Astrocyte of the spinal cord (primary cell): ENCODE measurements around the gene CANX.
"Not testable (repeated sequence)": the region's sequence is repeated elsewhere in the genome, so short reads cannot be mapped to it uniquely, and the experiment has no call there.

ENCODE experiments used
- DNase-seq: peaks from one replicate; pipeline ENCODE4 v3.0.0; 2011; ENCODE audit warnings: low read depth, low spot score
- H3K4me3 ChIP-seq: 2 replicates; pipeline ENCODE4 v1.5.1; 2011; ENCODE audit warnings: low read depth, mild to moderate bottlenecking, low read length, moderate library complexity
- CTCF ChIP-seq: IDR thresholded peaks from 2 replicates; pipeline ENCODE4 v1.5.1; 2012; ENCODE audit warnings: low read depth, mild to moderate bottlenecking, low read length, inconsistent platforms
- in situ Hi-C: cut with HindIII; loops from 2 replicates; pipeline ENCODE4 v1.10.0; 2017; ENCODE audit warnings: low sequenced_read_pairs

Gene CANX

GRCh38 chr5:179698935-179699615, at the start of gene CANX:
TSS of gene CANX (plus strand) at chr5:179698967. CDS start at chr5:179705682, 6,715 bp downstream.
- in situ Hi-C loops: no loop called here
- peak; percentile 23 for DNase-seq
- H3K4me3 ChIP-seq: peak within 1 kb of the TSS; percentile 92
- TF ChIP-seq CTCF: no peak

GRCh38 chr5:179649166-179649703, 49.5 kb upstream of the CANX start:
- DNase-seq, H3K4me3 ChIP-seq, in situ Hi-C loops: not testable (repeated sequence)

GRCh38 chr5:179650245-179650644, 48.5 kb upstream of the CANX start:
- DNase-seq, in situ Hi-C loops, H3K4me3 ChIP-seq: not testable (repeated sequence)

- in situ Hi-C loops, H3K4me3 ChIP-seq, DNase-seq: not testable (repeated sequence)
Observed at GRCh38 chr5:179653135-179653534, 45.6 kb upstream of the CANX start.

- in situ Hi-C loops, DNase-seq, H3K4me3 ChIP-seq: not testable (repeated sequence)
Observed at GRCh38 chr5:179657302-179658178, 41.2 kb upstream of the CANX start.

GRCh38 chr5:179658179-179658856, 40.4 kb upstream of the CANX start:
- DNase-seq: peak; percentile 3
- in situ Hi-C loops: not testable (repeated sequence)
- H3K4me3 ChIP-seq: peak overlapping the region; percentile 54

- H3K4me3 ChIP-seq, DNase-seq, in situ Hi-C loops: not testable (repeated sequence)
Observed at GRCh38 chr5:179661647-179662046, 37.1 kb upstream of the CANX start.

GRCh38 chr5:179668391-179668790, 30.4 kb upstream of the CANX start:
- in situ Hi-C loops: no loop called here
- H3K4me3 ChIP-seq: no peak overlapping the region
- peak; percentile 81 for TF ChIP-seq CTCF
- peak; percentile 27 for DNase-seq

GRCh38 chr5:179678223-179679013, 20.3 kb upstream of the CANX start:
- in situ Hi-C loops: no loop called here
- H3K4me3 ChIP-seq: peak overlapping the region; percentile 95
- peak; percentile 95 for DNase-seq
- no peak for TF ChIP-seq CTCF
